Right kidney (tissue), 1 donor: ENCODE results near the gene VPS13C.

Source experiments
- DNase-seq: peaks from one replicate; pipeline ENCODE4 v3.0.0-alpha.2; 2016

VPS13C gene

GRCh38 chr15:61818801-61819200, 241.4 kb downstream of the VPS13C start:
- DNase-seq = no peak

- no peak for DNase-seq
These were observed 243.4 kb downstream of the VPS13C start for GRCh38 chr15:61816856-61817255.

- no peak for DNase-seq
These were observed 244.7 kb downstream of the VPS13C start for GRCh38 chr15:61815356-61816083.

- no peak for DNase-seq
These were observed 247.8 kb downstream of the VPS13C start for GRCh38 chr15:61812476-61812875.

GRCh38 chr15:61811952-61812351, 248.3 kb downstream of the VPS13C start:
- no peak for DNase-seq

GRCh38 chr15:61809216-61809615, 251.0 kb downstream of the VPS13C start:
- DNase-seq = no peak

GRCh38 chr15:61807281-61807929, 252.8 kb downstream of the VPS13C start:
- no peak for DNase-seq
